ACC112 (cell line): ENCODE data around the gene GSTA2.
"Not testable (repeated sequence)": the region's sequence is repeated elsewhere in the genome, so short reads cannot be mapped to it uniquely, and the experiment has no call there.

Experiments
- H2AFZ ChIP-seq: fragments of 200-600 bp; sonication (generic); one replicate; pipeline ENCODE4 v1.6.0; 2017; ENCODE audit warnings: antibody characterized with exemption, low read length; ENCODE audit not compliant: unreplicated experiment
- H3K27ac ChIP-seq: fragments of 200-600 bp; sonication (generic); 2 replicates; pipeline ENCODE4 v1.5.1; 2014; ENCODE audit warnings: low read depth, mild to moderate bottlenecking, antibody characterized with exemption, low read length, moderate library complexity
- H3K27me3 ChIP-seq: fragments of 200-600 bp; sonication (generic); 2 replicates; pipeline ENCODE4 v1.6.1; 2014; ENCODE audit warnings: mild to moderate bottlenecking, antibody characterized with exemption, low read length, moderate library complexity, mixed read lengths; ENCODE audit not compliant: insufficient read depth
- H3K36me3 ChIP-seq: fragments of 200-600 bp; sonication (generic); 2 replicates; pipeline ENCODE4 v1.6.1; 2016; ENCODE audit warnings: mild to moderate bottlenecking, antibody characterized with exemption, low read length, moderate library complexity, mixed read lengths; ENCODE audit not compliant: insufficient read depth
- H3K4me1 ChIP-seq: fragments of 200-600 bp; sonication (generic); one replicate; pipeline ENCODE4 v1.6.1; 2016; ENCODE audit warnings: low read length, mixed read lengths; ENCODE audit not compliant: insufficient read depth, unreplicated experiment, control insufficient read depth
- H3K4me3 ChIP-seq: fragments of 200-600 bp; sonication (generic); 2 replicates; pipeline ENCODE4 v1.5.1; 2014; ENCODE audit warnings: mild to moderate bottlenecking, low read depth, low read length
- H3K79me2 ChIP-seq: fragments of 200-600 bp; sonication (generic); one replicate; pipeline ENCODE4 v1.6.0; 2016; ENCODE audit warnings: low read length; ENCODE audit not compliant: control insufficient read depth, unreplicated experiment, insufficient read depth

Gene GSTA2

GRCh38 chr6:52787917-52788316, 24.6 kb upstream of the GSTA2 start:
- no peak overlapping the region for H2AFZ ChIP-seq
- H3K36me3 ChIP-seq: no peaks in the 10 kb centered on the region
- H3K4me1 ChIP-seq: no peaks in the 10 kb centered on the region
- no peak overlapping the region for H3K27ac ChIP-seq
- peaks cover under 1% of the 10 kb centered on the region; the same call in 1 of the 2 replicates for H3K27me3 ChIP-seq
- H3K4me3 ChIP-seq: no peak overlapping the region
- H3K79me2 ChIP-seq: no peaks in the 10 kb centered on the region

GRCh38 chr6:52786249-52786956, 23.1 kb upstream of the GSTA2 start:
- Histone ChIP-seq H3K27me3 (peaks cover 2% of the 10 kb centered on the region; the same call in 1 of the 2 replicates), H2AFZ (no peak overlapping the region), H3K4me1 (no peaks in the 10 kb centered on the region), H3K79me2 (no peaks in the 10 kb centered on the region), H3K27ac (no peak overlapping the region), H3K4me3 (no peak overlapping the region), H3K36me3 (no peaks in the 10 kb centered on the region)

- H3K27me3 ChIP-seq: peaks cover 19% of the 10 kb centered on the region
- not testable (repeated sequence) for H3K27ac ChIP-seq, H2AFZ ChIP-seq, H3K4me1 ChIP-seq, H3K36me3 ChIP-seq, H3K79me2 ChIP-seq, H3K4me3 ChIP-seq
These were observed 19.5 kb upstream of the GSTA2 start for GRCh38 chr6:52782696-52783274.

GRCh38 chr6:52782209-52782608, 18.9 kb upstream of the GSTA2 start:
- peaks cover 19% of the 10 kb centered on the region for H3K27me3 ChIP-seq
- not testable (repeated sequence) for H3K4me3 ChIP-seq, H3K79me2 ChIP-seq, H3K27ac ChIP-seq, H2AFZ ChIP-seq, H3K4me1 ChIP-seq, H3K36me3 ChIP-seq

- no peaks in the 10 kb centered on the region for H3K79me2 ChIP-seq
- H3K4me1 ChIP-seq: no peaks in the 10 kb centered on the region
These were observed 16.0 kb upstream of the GSTA2 start for GRCh38 chr6:52779237-52779636.

GRCh38 chr6:52776711-52777351, 13.6 kb upstream of the GSTA2 start:
- H3K4me3 ChIP-seq, H3K79me2 ChIP-seq, H3K36me3 ChIP-seq, H3K4me1 ChIP-seq, H2AFZ ChIP-seq, H3K27ac ChIP-seq: not testable (repeated sequence)
- H3K27me3 ChIP-seq: peaks cover 19% of the 10 kb centered on the region

More at GRCh38 chr6:52779237-52779636, 16.0 kb upstream of the GSTA2 start:
- Histone ChIP-seq H3K36me3 (no peaks in the 10 kb centered on the region), H2AFZ (no peak overlapping the region), H3K27ac (no peak overlapping the region), H3K27me3 (peaks cover 19% of the 10 kb centered on the region), H3K4me3 (no peak overlapping the region)

- not testable (repeated sequence) for H3K36me3 ChIP-seq, H3K4me1 ChIP-seq, H3K79me2 ChIP-seq, H3K27me3 ChIP-seq, H3K4me3 ChIP-seq, H2AFZ ChIP-seq, H3K27ac ChIP-seq
These were observed 6.1 kb upstream of the GSTA2 start for GRCh38 chr6:52769399-52769798.

- H3K79me2 ChIP-seq, H2AFZ ChIP-seq, H3K27me3 ChIP-seq, H3K27ac ChIP-seq, H3K36me3 ChIP-seq, H3K4me1 ChIP-seq, H3K4me3 ChIP-seq: not testable (repeated sequence)
These were observed 4.4 kb upstream of the GSTA2 start for GRCh38 chr6:52767658-52768057.

GRCh38 chr6:52761673-52762491, 1.4 kb downstream of the GSTA2 start:
- not testable (repeated sequence) for H3K4me3 ChIP-seq, H2AFZ ChIP-seq, H3K4me1 ChIP-seq, H3K36me3 ChIP-seq, H3K79me2 ChIP-seq, H3K27ac ChIP-seq
- peaks cover 15% of the 10 kb centered on the region for H3K27me3 ChIP-seq

- Histone ChIP-seq H3K79me2 (no peaks in the 10 kb centered on the region), H3K4me3 (no peak overlapping the region), H2AFZ (no peak overlapping the region), H3K27ac (no peak overlapping the region), H3K4me1 (no peaks in the 10 kb centered on the region), H3K27me3 (peaks cover 18% of the 10 kb centered on the region), H3K36me3 (no peaks in the 10 kb centered on the region)
These were observed 3.0 kb downstream of the GSTA2 start for GRCh38 chr6:52760105-52760765.
